ENCODE results near the gene VILL. TPM values are rescaled to one million over a fixed set of nuclear protein-coding genes. Genes with fewer than 3 reads are reported as not detected.

VILL gene
- polyA plus RNA-seq, 1 donor from 2014 or later: not detected

GRCh38 chr3:37979541-37980461 lies 10.8 kb upstream of the VILL start:
- no peak overlapping the region for H2AFZ ChIP-seq (ENCODE audit: low read depth, low read length)
- no peak overlapping the region for H3K9ac ChIP-seq (ENCODE audit: low read length)
- no peaks in the 10 kb centered on the region for H3K27me3 ChIP-seq (ENCODE audit: insufficient read depth, low read depth, low read length)
- H3K4me3 ChIP-seq (ENCODE audit: low read length): no peak overlapping the region
- no peaks in the 10 kb centered on the region for H3K36me3 ChIP-seq (ENCODE audit: insufficient read depth, low read length)
- H3F3A ChIP-seq (ENCODE audit: insufficient read depth, low read length, poor library complexity, severe bottlenecking): no peaks in the 10 kb centered on the region
- H3K4me2 ChIP-seq (ENCODE audit: low read length): no peak overlapping the region
- H4K20me1 ChIP-seq (ENCODE audit: insufficient read depth): no peaks in the 10 kb centered on the region
- H3K27ac ChIP-seq (ENCODE audit: low read length): no peak overlapping the region
- no peaks in the 10 kb centered on the region for H3K9me2 ChIP-seq (ENCODE audit: insufficient read depth, low read length)
- H3K9me3 ChIP-seq (ENCODE audit: low read length): no peaks in the 10 kb centered on the region
- no peaks in the 10 kb centered on the region for H3K79me2 ChIP-seq (replicated peaks; ENCODE audit: insufficient read depth, low read length)
- TF ChIP-seq RAD21 (conservative IDR thresholded peaks at IDR 0.05): no peak
- TF ChIP-seq TAF1 (IDR thresholded peaks at IDR 0.05; ENCODE audit: low read depth): no peak

- H3K9me2 ChIP-seq (ENCODE audit: insufficient read depth, low read length): no peaks in the 10 kb centered on the region
- no peaks in the 10 kb centered on the region for H3K27me3 ChIP-seq (ENCODE audit: insufficient read depth, low read depth, low read length)
- H3F3A ChIP-seq (ENCODE audit: insufficient read depth, low read length, poor library complexity, severe bottlenecking): no peaks in the 10 kb centered on the region
- no peak overlapping the region for H3K9ac ChIP-seq (ENCODE audit: low read length)
- H4K20me1 ChIP-seq (ENCODE audit: insufficient read depth): no peaks in the 10 kb centered on the region
- no peak overlapping the region for H3K4me2 ChIP-seq (ENCODE audit: low read length)
- no peak for TF ChIP-seq TAF1 (IDR thresholded peaks at IDR 0.05; ENCODE audit: low read depth)
- TF ChIP-seq EZH2 (IDR thresholded peaks at IDR 0.05; ENCODE audit: borderline replicate concordance, insufficient read depth, low read length, poor library complexity, severe bottlenecking): no peak
- no peak for TF ChIP-seq SMC3 (conservative IDR thresholded peaks at IDR 0.05; ENCODE audit: poor library complexity)
- TF ChIP-seq POLR2AphosphoS5 (IDR thresholded peaks at IDR 0.05): no peak
- no peak for TF ChIP-seq EP300 (conservative IDR thresholded peaks at IDR 0.05; ENCODE audit: poor library complexity, severe bottlenecking)
- no peak for TF ChIP-seq MXI1 (conservative IDR thresholded peaks at IDR 0.05; ENCODE audit: poor library complexity, severe bottlenecking)
- no peak for TF ChIP-seq RAD21 (conservative IDR thresholded peaks at IDR 0.05)
- no peak for TF ChIP-seq CTCF (IDR thresholded peaks at IDR 0.05; ENCODE audit: poor library complexity, severe bottlenecking)
- no peak for TF ChIP-seq REST (IDR thresholded peaks at IDR 0.05; ENCODE audit: borderline replicate concordance)
- no peaks in the 10 kb centered on the region for H3K36me3 ChIP-seq (ENCODE audit: insufficient read depth, low read length)
- no peak overlapping the region for H3K4me3 ChIP-seq (ENCODE audit: low read length)
- H2AFZ ChIP-seq (ENCODE audit: low read depth, low read length): no peak overlapping the region
- no peaks in the 10 kb centered on the region for H3K79me2 ChIP-seq (replicated peaks; ENCODE audit: insufficient read depth, low read length)
- no peak overlapping the region for H3K27ac ChIP-seq (ENCODE audit: low read length)
- H3K9me3 ChIP-seq (ENCODE audit: low read length): no peaks in the 10 kb centered on the region
Observed at GRCh38 chr3:37980462-37981347, 9.9 kb upstream of the VILL start.
